Suppressor macrophage treated with lipopolysaccharide for 4 hours (primary cell): Measurements from ENCODE around the gene CREBL2.
"Not testable (repeated sequence)": the region's sequence is repeated elsewhere in the genome, so short reads cannot be mapped to it uniquely, and the experiment has no call there.

ENCODE experiments used
- DNase-seq: peaks from one replicate; pipeline ENCODE4 v3.0.0-alpha.2; 2020

Gene CREBL2

GRCh38 chr12:12599750-12600643 is 11.7 kb upstream of the CREBL2 start:
- no peak for DNase-seq

GRCh38 chr12:12600659-12601058 is 11.0 kb upstream of the CREBL2 start:
- peak; percentile 93 for DNase-seq

GRCh38 chr12:12604740-12605139 is 6.9 kb upstream of the CREBL2 start:
- no peak for DNase-seq

- DNase-seq, result peak; percentile 70
Measured at GRCh38 chr12:12606781-12607589, 4.7 kb upstream of the CREBL2 start.

GRCh38 chr12:12608557-12608957 is 3.1 kb upstream of the CREBL2 start:
- no peak for DNase-seq

- no peak for DNase-seq
Measured at GRCh38 chr12:12609692-12610091, 2.0 kb upstream of the CREBL2 start.

- DNase-seq, result no peak
Measured at GRCh38 chr12:12610711-12611110, 965 bp upstream of the CREBL2 start.

- peak; percentile 52 for DNase-seq
Measured at GRCh38 chr12:12612358-12612757, 682 bp downstream of the CREBL2 start.

GRCh38 chr12:12613344-12613743 is 1.7 kb downstream of the CREBL2 start:
- peak; percentile 90 for DNase-seq

- DNase-seq, result no peak
Measured at GRCh38 chr12:12614342-12614741, 2.7 kb downstream of the CREBL2 start.

GRCh38 chr12:12616512-12617310 is 5.0 kb downstream of the CREBL2 start:
- no peak for DNase-seq

- DNase-seq, result not testable (repeated sequence)
Measured at GRCh38 chr12:12618064-12618463, 6.4 kb downstream of the CREBL2 start.

GRCh38 chr12:12620730-12621315 is 9.1 kb downstream of the CREBL2 start:
- DNase-seq, result no peak

- DNase-seq, result no peak
Measured at GRCh38 chr12:12622418-12622817, 10.7 kb downstream of the CREBL2 start.

- no peak for DNase-seq
Measured at GRCh38 chr12:12624498-12624992, 12.9 kb downstream of the CREBL2 start.

GRCh38 chr12:12626471-12626870 is 14.8 kb downstream of the CREBL2 start:
- no peak for DNase-seq

- DNase-seq, result no peak
Measured at GRCh38 chr12:12627308-12627827, 15.7 kb downstream of the CREBL2 start.

- DNase-seq, result no peak
Measured at GRCh38 chr12:12628013-12628412, 16.3 kb downstream of the CREBL2 start.

GRCh38 chr12:12630850-12631249 is 19.2 kb downstream of the CREBL2 start:
- DNase-seq, result no peak

GRCh38 chr12:12635651-12636050 is 24.0 kb downstream of the CREBL2 start:
- no peak for DNase-seq

- no peak for DNase-seq
Measured at GRCh38 chr12:12636641-12637040, 25.0 kb downstream of the CREBL2 start.

GRCh38 chr12:12639995-12640394 is 28.3 kb downstream of the CREBL2 start:
- DNase-seq, result not testable (repeated sequence)
